HG02973 (cell line): ENCODE data around the gene EVX1.

Experiments used
- ATAC-seq: cut with Tn5 transposase; IDR thresholded peaks from one replicate; pipeline ENCODE4 v1.9.1; 2021; ENCODE audit warnings: moderate library complexity; ENCODE audit not compliant: unreplicated experiment

The EVX1 gene

GRCh38 chr7:27224983-27225934 lies 17.3 kb upstream of the EVX1 start:
- ATAC-seq, result no peak

- ATAC-seq, result no peak
Measured at GRCh38 chr7:27229448-27229847, 13.2 kb upstream of the EVX1 start.

DNA sequence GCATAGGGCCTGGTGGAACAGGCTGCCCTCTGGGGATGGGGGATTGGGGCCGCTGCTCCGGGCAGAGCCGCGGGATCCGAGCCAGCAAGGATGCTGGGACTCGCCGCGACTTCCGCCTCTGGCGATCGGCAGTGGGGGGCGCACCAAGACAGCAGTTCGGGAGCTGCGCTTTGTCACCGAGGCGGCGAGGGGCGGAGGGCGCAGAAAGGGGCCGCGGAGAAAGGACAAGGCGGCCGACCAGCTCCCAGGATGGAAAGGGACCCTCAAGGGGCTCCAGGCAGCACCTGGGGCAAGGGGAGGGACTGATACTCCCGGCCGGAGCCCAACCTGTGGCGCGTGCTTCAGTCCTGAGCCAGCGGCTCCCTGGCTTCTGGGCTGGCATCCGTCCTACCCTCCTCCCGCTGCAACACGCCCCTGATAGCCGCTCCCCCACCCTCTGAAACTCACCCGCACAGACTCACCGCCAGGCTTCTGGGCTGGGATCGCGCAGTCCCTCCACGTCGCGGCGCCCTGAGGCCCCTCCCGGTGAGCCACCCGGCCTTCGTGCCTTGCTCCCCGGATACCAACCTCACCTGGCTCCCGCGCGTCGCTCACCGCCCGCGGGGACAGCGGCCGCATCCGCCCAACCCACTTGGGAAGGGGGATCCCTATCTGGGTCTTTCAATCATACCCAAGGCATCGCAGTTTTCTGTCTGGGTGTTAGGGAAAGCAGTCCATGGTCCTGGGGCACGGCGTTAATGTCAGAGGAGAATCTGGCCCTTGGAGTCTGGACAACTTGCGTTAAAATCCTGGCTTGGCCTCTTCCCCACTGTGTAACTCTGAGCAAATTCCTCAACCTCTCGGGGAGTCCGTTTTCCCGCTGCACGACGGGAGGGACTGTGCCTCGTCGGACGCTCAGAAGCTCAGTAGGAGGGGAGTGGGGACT lies 7.0 kb upstream of the EVX1 start:
- ATAC-seq, result no peak

- no peak for ATAC-seq
Measured at GRCh38 chr7:27237735-27238334, 4.8 kb upstream of the EVX1 start.

DNA sequence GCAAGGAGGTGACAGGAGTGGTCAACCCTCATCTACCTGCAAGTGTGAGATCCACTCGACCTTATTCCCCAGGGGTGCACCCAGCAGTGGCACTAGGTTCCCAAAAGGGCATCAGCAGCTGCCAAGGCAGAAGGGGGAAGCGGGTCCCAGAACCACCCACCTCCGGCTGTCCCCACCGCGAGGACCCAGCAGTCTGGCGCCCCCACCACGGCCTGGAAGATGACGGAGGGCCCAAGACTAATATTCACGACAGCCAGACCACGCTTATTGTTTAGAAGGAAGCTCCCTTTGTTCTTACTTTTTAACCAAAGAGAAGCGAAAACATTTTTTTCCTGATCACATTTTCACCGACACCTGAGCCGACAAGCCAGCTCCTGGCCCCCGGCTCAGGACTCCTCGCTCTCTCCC lies 3.6 kb upstream of the EVX1 start:
- no peak for ATAC-seq

DNA sequence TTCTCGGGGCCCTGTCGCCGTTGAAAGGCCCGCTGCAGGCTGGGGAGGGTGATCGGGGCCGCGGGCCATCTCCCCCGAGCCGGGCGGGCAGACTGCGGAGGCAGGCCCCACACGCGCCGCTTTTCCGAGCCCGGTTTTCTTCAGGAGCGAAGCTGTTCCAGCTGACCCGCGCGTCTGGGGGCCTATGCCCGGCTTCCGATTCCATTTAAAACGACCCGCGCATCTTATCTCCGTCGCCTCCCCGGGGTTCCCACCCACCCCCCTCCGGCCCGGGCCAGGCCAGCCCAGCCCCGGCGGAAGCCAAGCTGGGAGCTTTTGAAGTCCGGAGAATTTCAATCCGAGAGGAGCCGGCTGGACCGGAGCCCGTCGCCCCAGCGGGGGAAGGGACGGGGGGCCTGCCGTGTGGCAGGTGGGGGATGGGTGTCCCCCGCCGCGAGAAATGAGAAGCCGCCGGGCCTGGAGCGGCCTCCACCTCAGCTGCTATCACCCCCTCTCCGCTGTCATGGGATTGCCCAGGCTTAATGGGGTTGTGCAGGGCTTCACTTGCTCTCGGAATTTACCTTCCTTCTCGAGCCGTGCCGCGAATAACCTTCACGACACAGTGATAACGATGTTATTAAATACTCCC lies 3.1 kb upstream of the EVX1 start:
- no peak for ATAC-seq

- no peak for ATAC-seq
Measured at GRCh38 chr7:27240015-27240731, 2.4 kb upstream of the EVX1 start.

GRCh38 chr7:27241189-27242056 lies 1.2 kb upstream of the EVX1 start:
- no peak for ATAC-seq

DNA sequence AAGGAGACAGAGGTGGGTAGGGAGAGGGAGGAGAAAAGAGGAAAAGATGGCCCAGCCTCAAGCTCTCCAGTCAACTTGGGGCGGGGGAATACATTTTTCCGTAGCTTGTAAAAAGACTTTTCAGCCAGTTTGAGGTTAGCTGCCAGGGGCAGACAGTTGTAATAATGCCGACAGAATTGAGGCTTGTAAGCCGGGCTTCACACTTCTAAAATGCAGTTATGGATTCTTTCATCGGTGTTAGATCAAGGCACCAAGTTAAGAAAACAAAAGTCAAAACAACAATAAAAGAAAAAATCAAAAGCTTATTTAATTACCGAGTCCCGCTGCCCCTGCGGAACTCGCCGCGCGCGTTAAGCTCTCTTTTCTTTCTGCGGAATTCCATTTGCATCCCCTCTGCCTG lies 448 bp upstream of the EVX1 start:
- no peak for ATAC-seq

DNA sequence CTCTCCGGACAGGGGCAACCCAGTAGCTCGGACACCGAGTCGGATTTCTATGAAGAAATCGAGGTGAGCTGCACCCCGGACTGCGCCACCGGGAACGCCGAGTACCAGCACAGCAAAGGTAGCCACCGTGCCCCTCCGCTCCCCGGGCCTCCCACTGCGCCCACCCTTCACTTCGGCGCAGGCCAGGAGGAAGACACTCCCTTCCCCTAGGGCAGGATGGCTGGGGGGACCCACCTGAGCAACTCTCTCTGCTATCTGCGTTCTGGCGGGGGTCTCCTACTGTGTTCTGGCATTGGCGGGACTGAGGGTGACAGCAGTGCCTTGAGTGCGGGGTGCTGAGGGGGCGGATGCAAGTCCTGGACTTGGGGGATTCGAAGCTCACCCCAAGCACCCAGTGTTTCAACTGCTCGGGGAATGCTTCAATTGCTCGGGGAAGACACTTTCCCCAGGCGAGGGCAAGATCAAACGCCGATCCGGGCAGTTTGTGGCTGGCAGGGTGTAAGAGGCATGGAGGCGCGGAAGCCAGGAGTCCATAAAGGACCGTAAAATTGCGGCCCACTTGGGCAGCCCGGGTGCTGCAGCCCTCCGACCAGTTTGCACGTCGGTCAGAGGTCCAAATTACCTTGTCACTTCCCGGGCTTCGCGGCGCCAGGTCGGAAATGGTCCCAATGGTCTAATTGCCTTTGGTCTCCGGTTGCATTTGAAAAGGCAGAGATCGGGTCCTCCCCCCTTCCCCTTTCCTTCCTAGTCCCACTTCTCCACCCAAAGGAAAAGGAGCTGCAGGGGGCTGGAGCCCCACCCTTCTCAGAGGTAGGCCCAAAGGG lies 950 bp downstream of the EVX1 start:
- no peak for ATAC-seq

DNA sequence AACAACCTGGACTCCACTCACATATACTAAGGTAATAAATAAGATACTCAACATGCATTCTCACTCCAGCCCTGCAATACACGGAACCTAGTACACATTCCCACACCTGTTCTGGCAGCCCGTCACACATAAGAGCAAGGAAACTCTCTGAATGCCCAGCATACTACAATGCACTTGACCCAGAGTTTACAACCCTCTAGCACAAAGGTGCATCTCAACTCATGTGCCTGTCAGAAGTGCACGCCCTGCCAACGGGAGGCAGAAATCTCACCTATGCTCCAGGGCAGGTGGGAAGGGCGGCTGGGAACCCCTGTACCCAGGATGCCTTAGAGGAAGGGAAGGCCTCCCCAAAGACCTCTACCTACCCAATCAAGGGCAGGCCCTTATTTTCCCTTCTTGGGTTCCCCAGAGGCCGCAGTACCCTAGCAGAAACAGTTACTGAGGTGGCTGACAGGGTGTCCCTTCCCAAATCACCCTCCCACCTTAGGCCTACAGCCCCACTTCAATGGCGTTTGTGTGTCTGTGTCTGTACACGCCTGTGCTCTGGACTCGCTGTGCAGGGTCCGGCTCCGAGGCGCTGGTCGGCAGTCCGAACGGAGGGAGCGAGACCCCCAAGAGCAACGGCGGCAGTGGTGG lies 2.0 kb downstream of the EVX1 start:
- no peak for ATAC-seq

GRCh38 chr7:27245124-27245797 lies 2.7 kb downstream of the EVX1 start:
- no peak for ATAC-seq

GRCh38 chr7:27245798-27246691 lies 3.4 kb downstream of the EVX1 start:
- ATAC-seq, result no peak

DNA sequence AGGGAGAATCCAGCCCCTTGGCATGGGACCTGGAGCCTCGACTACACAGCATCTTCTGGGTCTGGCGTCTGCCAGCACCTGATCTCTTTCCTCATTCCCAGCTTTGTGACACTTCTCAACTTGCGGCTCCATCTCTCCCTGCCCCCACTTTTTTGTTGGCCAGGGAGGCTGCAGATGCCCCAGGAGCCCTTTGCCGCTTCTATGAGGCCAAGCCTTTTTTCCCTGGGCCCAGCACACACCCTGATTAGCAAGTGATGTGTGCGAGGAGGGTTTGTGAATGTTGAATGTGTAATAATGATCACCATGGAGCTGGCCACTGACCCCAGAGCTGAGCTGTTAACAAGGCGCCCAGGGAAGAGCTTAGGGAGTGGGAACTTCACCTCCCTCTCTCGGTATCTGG lies 4.4 kb downstream of the EVX1 start:
- no peak for ATAC-seq

- ATAC-seq, result no peak
Measured at GRCh38 chr7:27247452-27248426, 5.1 kb downstream of the EVX1 start.
